Karpas-422 (cell line): Measurements from ENCODE around the gene KCNQ1. TPM values are rescaled to one million over a fixed set of nuclear protein-coding genes. Genes with fewer than 3 reads are reported as not detected.

ENCODE experiments used
- DNase-seq: peaks from one replicate; pipeline ENCODE4 v3.0.0-alpha.2; 2015
- H2AFZ ChIP-seq: fragments of 200-600 bp; sonication (generic); 2 replicates; pipeline ENCODE4 v1.6.1; 2014; ENCODE audit warnings: antibody characterized with exemption, low read length, mixed read lengths
- H3K27ac ChIP-seq: fragments of 200-600 bp; sonication (generic); 2 replicates; pipeline ENCODE4 v1.5.1; 2014; ENCODE audit warnings: mild to moderate bottlenecking, low read length, moderate library complexity
- H3K27me3 ChIP-seq: fragments of 200-600 bp; sonication (generic); 2 replicates; pipeline ENCODE4 v1.6.1; 2014; ENCODE audit warnings: low read length, mixed read lengths
- H3K36me3 ChIP-seq: fragments of 200-600 bp; sonication (generic); 2 replicates; pipeline ENCODE4 v1.6.1; 2014; ENCODE audit warnings: low read length, mixed read lengths; ENCODE audit not compliant: insufficient read depth
- H3K4me1 ChIP-seq: fragments of 200-600 bp; sonication (generic); 2 replicates; pipeline ENCODE4 v1.6.1; 2014; ENCODE audit warnings: mild to moderate bottlenecking, low read length, mixed read lengths
- H3K4me2 ChIP-seq: fragments of 200-600 bp; sonication (generic); 2 replicates; pipeline ENCODE4 v1.6.1; 2014; ENCODE audit warnings: low read length, low read depth, mild to moderate bottlenecking; ENCODE audit not compliant: poor library complexity, severe bottlenecking
- H3K4me3 ChIP-seq: fragments of 200-600 bp; sonication (generic); 2 replicates; pipeline ENCODE4 v1.5.1; 2014; ENCODE audit warnings: mild to moderate bottlenecking, antibody characterized with exemption, low read length, mixed read lengths
- H3K79me2 ChIP-seq: fragments of 200-600 bp; sonication (generic); 2 replicates; pipeline ENCODE4 v1.6.1; 2014; ENCODE audit warnings: mild to moderate bottlenecking, low read length, mixed read lengths
- H3K9ac ChIP-seq: fragments of 200-600 bp; sonication (generic); 2 replicates; pipeline ENCODE4 v1.6.0; 2014; ENCODE audit warnings: low read length
- H3K9me2 ChIP-seq: fragments of 200-600 bp; sonication (generic), shearing (Covaris generic); replicated peaks from 2 replicates; pipeline ENCODE4 v1.6.0; 2014; ENCODE audit warnings: mild to moderate bottlenecking, low read length, moderate library complexity; ENCODE audit not compliant: insufficient read depth
- H3K9me3 ChIP-seq: fragments of 300-700, 200-600 bp; sonication (generic); 2 replicates; pipeline ENCODE4 v1.6.1; 2014; ENCODE audit warnings: low read length, mixed read lengths
- H4K20me1 ChIP-seq: fragments of 200-600 bp; sonication (generic); 2 replicates; pipeline ENCODE4 v1.6.1; 2014; ENCODE audit warnings: mild to moderate bottlenecking, antibody characterized with exemption, low read length, low read depth; ENCODE audit not compliant: insufficient read depth
- total RNA-seq: library from RNA; depleted of rRNA; stranded (reverse); fragments of >200 nt; shearing (Covaris generic); gene quantifications from 2 replicates; pipeline ENCODE4 v1.2.3, GENCODE V29; 2014; ENCODE audit warnings: low replicate concordance

KCNQ1 gene
- total RNA-seq, 1 experiment from 2014 or later = not detected

DNA sequence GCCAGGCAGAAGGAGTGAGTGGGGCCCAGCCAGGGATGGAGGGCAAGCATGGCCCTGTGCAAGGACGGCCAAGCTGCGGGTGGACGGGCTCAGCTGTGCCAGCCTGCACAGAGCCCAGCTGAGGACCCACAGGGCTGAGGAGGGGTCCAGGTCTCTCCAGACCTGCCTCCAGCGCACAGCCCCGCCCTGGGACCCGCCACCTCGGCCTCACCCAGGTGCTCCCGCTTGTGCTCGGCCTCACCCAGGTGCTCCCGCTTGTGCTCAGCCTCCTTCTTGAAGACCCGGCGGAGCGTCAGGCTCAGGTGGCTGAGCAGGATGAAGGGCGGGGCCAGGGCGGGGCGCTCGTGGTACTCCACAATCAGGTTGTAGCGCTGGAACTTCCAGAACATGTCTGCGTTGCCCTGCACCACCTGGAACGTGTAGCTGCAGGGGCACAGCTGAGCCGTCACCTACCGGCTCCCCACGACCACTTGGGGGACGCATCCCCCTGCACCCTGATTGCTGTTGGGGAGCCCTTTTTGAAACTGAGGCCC lies 37.9 kb upstream of the KCNQ1 start:
- Histone ChIP-seq H4K20me1 (peaks cover 16% of the 10 kb centered on the region; the same call in 1 of the 2 replicates), H3K79me2 (peaks cover 3% of the 10 kb centered on the region), H3K4me1 (peaks cover 3% of the 10 kb centered on the region), H3K4me2 (no peak overlapping the region), H3K27me3 (no peaks in the 10 kb centered on the region), H3K4me3 (no peak overlapping the region), H3K36me3 (peaks cover 7% of the 10 kb centered on the region; the same call in 1 of the 2 replicates), H3K9ac (no peak overlapping the region), H3K9me3 (no peaks in the 10 kb centered on the region), H3K9me2 (no peaks in the 10 kb centered on the region), H3K27ac (no peak overlapping the region), H2AFZ (no peak overlapping the region)
- DNase-seq = no peak

DNA sequence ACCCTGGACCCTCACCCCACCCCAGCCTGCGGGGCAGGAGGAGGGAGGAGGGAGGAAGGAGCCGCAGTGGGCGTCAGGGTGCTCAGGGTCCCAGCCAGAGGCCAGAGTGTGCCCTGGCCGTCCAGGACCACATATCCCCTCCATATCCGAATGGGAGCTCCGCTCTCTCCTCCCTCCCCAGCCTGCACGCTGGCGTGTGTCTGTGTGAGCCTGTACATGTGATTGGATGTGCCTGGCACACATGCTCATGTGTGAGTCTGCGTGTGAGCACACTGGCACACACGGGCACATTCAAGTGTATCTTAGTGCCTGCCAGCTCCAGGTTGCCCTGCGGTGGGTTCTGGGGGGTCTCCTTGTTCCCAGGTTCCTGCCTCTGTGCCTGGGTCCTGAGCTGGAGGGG lies 36.1 kb upstream of the KCNQ1 start:
- H3K4me3 ChIP-seq = no peak overlapping the region
- no peak overlapping the region for H3K9ac ChIP-seq
- no peaks in the 10 kb centered on the region for H3K9me3 ChIP-seq
- H3K79me2 ChIP-seq = no peaks in the 10 kb centered on the region
- no peaks in the 10 kb centered on the region for H3K4me1 ChIP-seq
- no peaks in the 10 kb centered on the region for H3K36me3 ChIP-seq
- no peak overlapping the region for H3K4me2 ChIP-seq
- no peak overlapping the region for H3K27ac ChIP-seq
- DNase-seq = no peak
- H3K9me2 ChIP-seq = no peaks in the 10 kb centered on the region
- H3K27me3 ChIP-seq = no peaks in the 10 kb centered on the region
- H4K20me1 ChIP-seq = 0 out of 2 replicates have a peak, but pooled peaks cover 10% of the 10 kb centered on the region
- no peak overlapping the region for H2AFZ ChIP-seq

DNA sequence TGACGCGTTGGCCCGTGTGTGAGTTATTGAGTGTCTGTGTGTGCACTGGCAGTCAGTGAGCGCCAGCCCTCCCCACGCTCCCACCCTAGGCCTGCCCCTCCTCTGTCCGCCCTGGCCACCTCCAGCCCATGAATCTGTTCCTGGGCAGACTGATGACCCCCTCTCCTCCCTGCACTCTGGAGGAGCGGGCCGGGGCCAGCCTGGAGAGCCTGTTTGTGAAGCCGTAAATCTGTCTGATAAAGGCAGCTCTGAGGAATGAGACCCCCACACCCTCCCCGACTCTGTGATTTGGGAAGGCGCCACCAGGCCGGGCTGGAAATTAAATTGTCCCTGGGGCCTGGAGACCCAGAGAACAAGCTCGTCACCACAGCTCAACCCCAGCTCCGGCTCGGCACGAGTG lies 35.7 kb upstream of the KCNQ1 start:
- no peak for DNase-seq
- H3K4me1 ChIP-seq = no peaks in the 10 kb centered on the region
- H3K4me3 ChIP-seq = no peak overlapping the region
- no peaks in the 10 kb centered on the region for H3K36me3 ChIP-seq
- H3K27me3 ChIP-seq = no peaks in the 10 kb centered on the region
- no peak overlapping the region for H3K4me2 ChIP-seq
- H3K27ac ChIP-seq = no peak overlapping the region
- no peaks in the 10 kb centered on the region for H3K9me3 ChIP-seq
- no peak overlapping the region for H3K9ac ChIP-seq
- 0 out of 2 replicates have a peak, but pooled peaks cover 7% of the 10 kb centered on the region for H4K20me1 ChIP-seq
- H3K9me2 ChIP-seq = no peaks in the 10 kb centered on the region
- no peaks in the 10 kb centered on the region for H3K79me2 ChIP-seq
- H2AFZ ChIP-seq = no peak overlapping the region

- no peaks in the 10 kb centered on the region for H3K79me2 ChIP-seq
- no peak overlapping the region for H2AFZ ChIP-seq
- H3K4me1 ChIP-seq = no peaks in the 10 kb centered on the region
- H3K4me3 ChIP-seq = no peak overlapping the region
- no peaks in the 10 kb centered on the region for H3K36me3 ChIP-seq
- DNase-seq = no peak
- no peak overlapping the region for H3K27ac ChIP-seq
- H3K9me3 ChIP-seq = no peaks in the 10 kb centered on the region
- no peak overlapping the region for H3K9ac ChIP-seq
- no peaks in the 10 kb centered on the region for H3K9me2 ChIP-seq
- 0 out of 2 replicates have a peak, but pooled peaks cover 5% of the 10 kb centered on the region for H4K20me1 ChIP-seq
- no peak overlapping the region for H3K4me2 ChIP-seq
- no peaks in the 10 kb centered on the region for H3K27me3 ChIP-seq
Observed at GRCh38 chr11:2409611-2410468, 35.0 kb upstream of the KCNQ1 start.

DNA sequence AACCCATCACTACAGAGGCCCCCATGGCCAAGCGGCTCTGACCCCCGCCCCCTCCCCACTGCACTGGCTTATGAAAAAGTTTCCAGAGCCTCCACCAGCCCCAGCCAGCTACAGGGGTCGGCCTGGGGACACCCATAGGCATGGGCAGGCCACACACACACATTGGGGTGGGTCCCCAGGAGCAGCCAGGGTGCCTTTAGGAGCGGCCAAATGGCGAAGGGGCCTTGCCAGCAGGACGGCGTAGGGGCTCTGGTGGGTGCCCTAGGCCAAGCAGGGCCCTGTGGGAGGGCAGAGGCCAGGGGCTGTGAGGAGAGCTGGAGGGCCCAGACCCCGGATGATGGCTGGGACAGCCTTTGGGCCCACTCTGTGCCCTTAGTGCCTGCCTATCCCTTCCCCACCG lies 34.2 kb upstream of the KCNQ1 start:
- Histone ChIP-seq H3K9ac (no peak overlapping the region), H3K9me3 (no peaks in the 10 kb centered on the region), H3K9me2 (no peaks in the 10 kb centered on the region), H4K20me1 (0 out of 2 replicates have a peak, but pooled peaks cover 5% of the 10 kb centered on the region), H2AFZ (no peak overlapping the region), H3K36me3 (no peaks in the 10 kb centered on the region), H3K79me2 (no peaks in the 10 kb centered on the region), H3K27ac (no peak overlapping the region), H3K4me2 (no peak overlapping the region), H3K4me3 (no peak overlapping the region), H3K27me3 (no peaks in the 10 kb centered on the region), H3K4me1 (no peaks in the 10 kb centered on the region)
- DNase-seq = no peak

- Histone ChIP-seq H3K4me3 (no peak overlapping the region), H3K27me3 (no peaks in the 10 kb centered on the region), H3K27ac (no peak overlapping the region), H3K4me2 (no peak overlapping the region), H3K4me1 (no peaks in the 10 kb centered on the region), H3K9ac (no peak overlapping the region), H3K9me3 (no peaks in the 10 kb centered on the region), H3K79me2 (no peaks in the 10 kb centered on the region), H2AFZ (no peak overlapping the region), H3K36me3 (no peaks in the 10 kb centered on the region), H4K20me1 (0 out of 2 replicates have a peak, but pooled peaks cover 5% of the 10 kb centered on the region), H3K9me2 (no peaks in the 10 kb centered on the region)
- peak; percentile 34 for DNase-seq
Observed at GRCh38 chr11:2411446-2412305, 33.1 kb upstream of the KCNQ1 start.

- Histone ChIP-seq H2AFZ (no peak overlapping the region), H3K4me1 (no peaks in the 10 kb centered on the region), H3K9ac (no peak overlapping the region), H3K79me2 (no peaks in the 10 kb centered on the region), H4K20me1 (0 out of 2 replicates have a peak, but pooled peaks cover 5% of the 10 kb centered on the region), H3K36me3 (no peaks in the 10 kb centered on the region), H3K27me3 (no peaks in the 10 kb centered on the region), H3K4me2 (no peak overlapping the region), H3K27ac (no peak overlapping the region), H3K9me3 (no peaks in the 10 kb centered on the region), H3K4me3 (no peak overlapping the region), H3K9me2 (no peaks in the 10 kb centered on the region)
- DNase-seq = no peak
Observed at GRCh38 chr11:2412323-2412722, 32.5 kb upstream of the KCNQ1 start.
